GM12878 (cell line): Measurements from ENCODE around the gene ZFP91. TPM values are rescaled to one million over a fixed set of nuclear protein-coding genes. Genes with fewer than 3 reads are reported as not detected.

Experiments
- ASH2L ChIP-seq: fragments of 300-600, 200-600 bp; sonication (generic); IDR thresholded peaks from 2 replicates; pipeline ENCODE4 v1.6.1; 2017; ENCODE audit warnings: low read depth, mild to moderate bottlenecking, borderline replicate concordance
- ATF7 ChIP-seq: fragments of 450-650 bp; IDR thresholded peaks from 2 replicates; pipeline ENCODE4 v1.6.1; 2016; ENCODE audit warnings: low read depth, mild to moderate bottlenecking
- BACH1 ChIP-seq: fragments of 450-650 bp; IDR thresholded peaks from 2 replicates; pipeline ENCODE4 v1.6.1; 2017; ENCODE audit warnings: mild to moderate bottlenecking, borderline replicate concordance
- DPF2 ChIP-seq: fragments of 450-650 bp; IDR thresholded peaks from 2 replicates; pipeline ENCODE4 v1.6.1; 2017; ENCODE audit warnings: mild to moderate bottlenecking
- ESRRA ChIP-seq: IDR thresholded peaks from 2 replicates; pipeline ENCODE4 v1.6.1; 2012; ENCODE audit warnings: mild to moderate bottlenecking, low read length, improper control_type of control experiment
- FOS ChIP-seq: IDR thresholded peaks from 3 replicates; pipeline ENCODE4 v1.6.1; 2011; ENCODE audit warnings: borderline replicate concordance; ENCODE audit not compliant: insufficient read length; ENCODE audit errors: extremely low read depth
- GATAD2B ChIP-seq: fragments of 450-650 bp; conservative IDR thresholded peaks from 2 replicates; pipeline ENCODE4 v1.6.1; 2017; ENCODE audit warnings: low read depth, mild to moderate bottlenecking, moderate library complexity
- HDAC2 ChIP-seq: fragments of 200-600 bp; sonication (generic); IDR thresholded peaks from 2 replicates; pipeline ENCODE4 v1.6.1; 2017
- KAT2A ChIP-seq: conservative IDR thresholded peaks from 2 replicates; pipeline ENCODE4 v1.6.1; 2011; ENCODE audit warnings: low read depth, low read length; ENCODE audit not compliant: control insufficient read depth
- MXI1 ChIP-seq: fragments of 150-350 bp; IDR thresholded peaks from 2 replicates; pipeline ENCODE4 v1.6.1; 2011; ENCODE audit warnings: low read depth, mild to moderate bottlenecking, inconsistent platforms, low read length, improper control_type of control experiment
- MYB ChIP-seq: fragments of 150-350 bp; IDR thresholded peaks from 2 replicates; pipeline ENCODE4 v1.6.1; 2014; ENCODE audit warnings: mild to moderate bottlenecking, low read depth, low read length, borderline replicate concordance
- NBN ChIP-seq: fragments of 450-650 bp; IDR thresholded peaks from 2 replicates; pipeline ENCODE4 v1.6.1; 2016
- NFIC ChIP-seq: IDR thresholded peaks from 2 replicates; pipeline ENCODE4 v1.6.1; 2012; ENCODE audit warnings: low read depth, mild to moderate bottlenecking, inconsistent platforms, low read length, moderate library complexity
- NFYB ChIP-seq: IDR thresholded peaks from 2 replicates; pipeline ENCODE4 v1.6.1; 2011; ENCODE audit warnings: low read depth, mild to moderate bottlenecking, low read length, improper control_type of control experiment, moderate library complexity; ENCODE audit not compliant: insufficient read depth
- NR2C1 ChIP-seq: fragments of 450-650 bp; IDR thresholded peaks from 2 replicates; pipeline ENCODE4 v1.6.1; 2017; ENCODE audit warnings: antibody characterized with exemption, mild to moderate bottlenecking, moderate library complexity
- POLR2A ChIP-seq: IDR thresholded peaks from 2 replicates; pipeline ENCODE4 v1.6.1; 2011; ENCODE audit warnings: low read depth, mild to moderate bottlenecking, low read length
- RB1 ChIP-seq: fragments of 450-650 bp; formaldehyde crosslinking; IDR thresholded peaks from 2 replicates; pipeline ENCODE4 v1.6.1; 2017; ENCODE audit warnings: mild to moderate bottlenecking, borderline replicate concordance
- RBBP5 ChIP-seq: fragments of 200-600 bp; sonication (generic); conservative IDR thresholded peaks from 2 replicates; pipeline ENCODE4 v1.6.1; 2016
- RELA ChIP-seq: fragments of 450-650 bp; IDR thresholded peaks from 2 replicates; pipeline ENCODE4 v1.8.0; 2014; ENCODE audit warnings: borderline replicate concordance; ENCODE audit not compliant: partially characterized antibody
- SMAD1 ChIP-seq: fragments of 450-650 bp; IDR thresholded peaks from 2 replicates; pipeline ENCODE4 v1.6.1; 2018; ENCODE audit warnings: mild to moderate bottlenecking, low read depth; ENCODE audit not compliant: partially characterized antibody
- SP1 ChIP-seq: IDR thresholded peaks from one replicate; pipeline ENCODE4 v1.6.1; 2011; ENCODE audit warnings: low read depth, low read length
- SPI1 ChIP-seq: IDR thresholded peaks from 2 replicates; pipeline ENCODE4 v1.6.1; 2011; ENCODE audit warnings: low read depth, mild to moderate bottlenecking, low read length, moderate library complexity, borderline replicate concordance; ENCODE audit not compliant: insufficient read depth
- SRF ChIP-seq, 2 experiments: IDR thresholded peaks; 2 replicates each; pipeline ENCODE4 v1.6.1; 2011; ENCODE audit warnings: low read depth in 2 of 2, low read length in 2 of 2, mild to moderate bottlenecking in 1 of 2, moderate library complexity in 1 of 2
- STAT3 ChIP-seq: IDR thresholded peaks from 2 replicates; pipeline ENCODE4 v1.6.1; 2011; ENCODE audit warnings: low read depth, low read length, improper control_type of control experiment
- SUPT20H ChIP-seq: IDR thresholded peaks from 2 replicates; pipeline ENCODE4 v1.6.1; 2011; ENCODE audit warnings: low read depth, mild to moderate bottlenecking, low read length, moderate library complexity, borderline replicate concordance; ENCODE audit not compliant: control insufficient read depth
- TBL1XR1 ChIP-seq: IDR thresholded peaks from 2 replicates; pipeline ENCODE4 v1.6.1; 2012; ENCODE audit warnings: low read depth, low read length, improper control_type of control experiment
- TCF12 ChIP-seq: IDR thresholded peaks from 2 replicates; pipeline ENCODE4 v1.6.1; 2011; ENCODE audit warnings: low read depth, mild to moderate bottlenecking, low read length
- WRNIP1 ChIP-seq: IDR thresholded peaks from 2 replicates; pipeline ENCODE4 v1.6.1; 2011; ENCODE audit warnings: low read depth, low read length, improper control_type of control experiment, borderline replicate concordance
- YBX1 ChIP-seq: fragments of 450-650 bp; IDR thresholded peaks from 2 replicates; pipeline ENCODE4 v1.6.1; 2016; ENCODE audit warnings: antibody characterized with exemption
- YY1 ChIP-seq: IDR thresholded peaks from 2 replicates; pipeline ENCODE4 v1.6.1; 2011; ENCODE audit warnings: low read depth, mild to moderate bottlenecking, low read length
- ZBED1 ChIP-seq: IDR thresholded peaks from 2 replicates; pipeline ENCODE4 v1.6.1; 2016; ENCODE audit warnings: borderline replicate concordance
- ZSCAN29 ChIP-seq: fragments of 450-650 bp; IDR thresholded peaks from 2 replicates; pipeline ENCODE4 v1.6.1; 2017; ENCODE audit warnings: mild to moderate bottlenecking, moderate library complexity
- polyA plus RNA-seq, 11 experiments: library from polyadenylated mRNA; depleted of rRNA in 4 of 11; unstranded in 6 of 11; stranded (reverse) in 5 of 11; fragments of >200 nt; fragmentation: Nextera tagmentation in 4 of 11; fragmentation: Illumina TruSeq in 1 of 11; extraction: Ambion mirVana in 4 of 11; extraction: Trizol in 1 of 11; gene quantifications; 1 replicate in 1 of 11; 2 replicates in 10 of 11; pipeline versions ENCODE4 v1.2.1 to v1.2.3, GENCODE V29; 2011 to 2016; ENCODE audit warnings: inconsistent platforms in 2 of 11, missing spikeins in 2 of 11, low read depth in 1 of 11
- total RNA-seq, 4 experiments: library from RNA; depleted of rRNA in 3 of 4; stranded (reverse); fragments of >200 nt in 3 of 4; fragmentation: Illumina TruSeq in 1 of 4; extraction: Trizol in 1 of 4; gene quantifications; 2 replicates each; pipeline versions ENCODE4 v1.2.1 to v1.2.3, GENCODE V29; 2013 to 2021
- TF ChIP-seq, protein P1 (sequence below): fragments of 450-650 bp; IDR thresholded peaks from 2 replicates; pipeline ENCODE4 v1.6.1; 2017; ENCODE audit warnings: low read depth, mild to moderate bottlenecking, moderate library complexity
- TF ChIP-seq, protein P2 (sequence below): fragments of 450-650 bp; IDR thresholded peaks from 2 replicates; pipeline ENCODE4 v1.6.1; 2014; ENCODE audit warnings: mild to moderate bottlenecking

ZFP91 gene
- total and polyA plus RNA-seq, 10 of the 15 experiments (the other 5 are each of a cell fraction or from before 2014, with no cell fraction given), result 12.9 to 54.1 (median 31.7) TPM

- TF ChIP-seq SMAD1 (peak; percentile 86), ESRRA (peak; percentile 90; the same call in 1 of the 2 replicates), NFIC (peak; percentile 99), POLR2A (peak; percentile 90), WRNIP1 (peak; percentile 90), FOS (no peak), DPF2 (peak; percentile 96), TBL1XR1 (no peak; the same call in 1 of the 2 replicates), STAT3 (0 out of 2 replicates have a peak, but pooled peaks have one; percentile 69), KAT2A (no peak), TCF12 (peak; percentile 98), NFYB (no peak), SPI1 (peak; percentile 24; the same call in 1 of the 2 replicates), BACH1 (0 out of 2 replicates have a peak, but pooled peaks have one; percentile 40), ZSCAN29 (no peak), RELA (peak; percentile 91), ZBED1 (peak; percentile 62; the same call in 1 of the 2 replicates), ATF7 (peak; percentile 86), YY1 (peak; percentile 46; the same call in 1 of the 2 replicates), RBBP5 (no peak; the same call in 1 of the 2 replicates), RB1 (peak; percentile 87), MYB (peak; percentile 91), SUPT20H (no peak), SRF (IDR thresholded peaks at IDR 0.05; ENCODE audit: low read depth in 2 of 2, low read length in 2 of 2) (peak in 1 of 2 experiments; percentile 76; a peak in 2 of 4 replicates), NR2C1 (no peak), MXI1 (peak; percentile 67; the same call in 1 of the 2 replicates), SP1 (peak; percentile 81), GATAD2B (peak; percentile 63; the same call in 1 of the 2 replicates), ASH2L (no peak), YBX1 (no peak), NBN (peak; percentile 90), HDAC2 (no peak)
- TF ChIP-seq, protein P1, sequence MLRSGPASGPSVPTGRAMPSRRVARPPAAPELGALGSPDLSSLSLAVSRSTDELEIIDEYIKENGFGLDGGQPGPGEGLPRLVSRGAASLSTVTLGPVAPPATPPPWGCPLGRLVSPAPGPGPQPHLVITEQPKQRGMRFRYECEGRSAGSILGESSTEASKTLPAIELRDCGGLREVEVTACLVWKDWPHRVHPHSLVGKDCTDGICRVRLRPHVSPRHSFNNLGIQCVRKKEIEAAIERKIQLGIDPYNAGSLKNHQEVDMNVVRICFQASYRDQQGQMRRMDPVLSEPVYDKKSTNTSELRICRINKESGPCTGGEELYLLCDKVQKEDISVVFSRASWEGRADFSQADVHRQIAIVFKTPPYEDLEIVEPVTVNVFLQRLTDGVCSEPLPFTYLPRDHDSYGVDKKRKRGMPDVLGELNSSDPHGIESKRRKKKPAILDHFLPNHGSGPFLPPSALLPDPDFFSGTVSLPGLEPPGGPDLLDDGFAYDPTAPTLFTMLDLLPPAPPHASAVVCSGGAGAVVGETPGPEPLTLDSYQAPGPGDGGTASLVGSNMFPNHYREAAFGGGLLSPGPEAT, result peak; percentile 93
- TF ChIP-seq, protein P2, sequence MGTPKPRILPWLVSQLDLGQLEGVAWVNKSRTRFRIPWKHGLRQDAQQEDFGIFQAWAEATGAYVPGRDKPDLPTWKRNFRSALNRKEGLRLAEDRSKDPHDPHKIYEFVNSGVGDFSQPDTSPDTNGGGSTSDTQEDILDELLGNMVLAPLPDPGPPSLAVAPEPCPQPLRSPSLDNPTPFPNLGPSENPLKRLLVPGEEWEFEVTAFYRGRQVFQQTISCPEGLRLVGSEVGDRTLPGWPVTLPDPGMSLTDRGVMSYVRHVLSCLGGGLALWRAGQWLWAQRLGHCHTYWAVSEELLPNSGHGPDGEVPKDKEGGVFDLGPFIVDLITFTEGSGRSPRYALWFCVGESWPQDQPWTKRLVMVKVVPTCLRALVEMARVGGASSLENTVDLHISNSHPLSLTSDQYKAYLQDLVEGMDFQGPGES, result no peak
These were observed 1.2 kb upstream of the ZFP91 start (continued) for GRCh38 chr11:58577555-58578135.
